Measurements from ENCODE around the gene UBE2G2.

- no peak for TF ChIP-seq EP300 (IDR thresholded peaks at IDR 0.05; ENCODE audit: low read depth)
- no peak for TF ChIP-seq CTCF (IDR thresholded peaks at IDR 0.05)
- TF ChIP-seq POLR2A (IDR thresholded peaks at IDR 0.05): no peak
- TF ChIP-seq POLR2AphosphoS5 (IDR thresholded peaks at IDR 0.05): no peak
Measured at GRCh38 chr21:44748621-44749020, 53.0 kb downstream of the UBE2G2 start.
